ENCODE results near the gene ZSCAN25.
A peak's percentile ranks its signal among the peaks of the same experiment; 100 is the strongest.
"Not testable (repeated sequence)": the region's sequence is repeated elsewhere in the genome, so short reads cannot be mapped to it uniquely, and the experiment has no call there.

Gene ZSCAN25

DNA sequence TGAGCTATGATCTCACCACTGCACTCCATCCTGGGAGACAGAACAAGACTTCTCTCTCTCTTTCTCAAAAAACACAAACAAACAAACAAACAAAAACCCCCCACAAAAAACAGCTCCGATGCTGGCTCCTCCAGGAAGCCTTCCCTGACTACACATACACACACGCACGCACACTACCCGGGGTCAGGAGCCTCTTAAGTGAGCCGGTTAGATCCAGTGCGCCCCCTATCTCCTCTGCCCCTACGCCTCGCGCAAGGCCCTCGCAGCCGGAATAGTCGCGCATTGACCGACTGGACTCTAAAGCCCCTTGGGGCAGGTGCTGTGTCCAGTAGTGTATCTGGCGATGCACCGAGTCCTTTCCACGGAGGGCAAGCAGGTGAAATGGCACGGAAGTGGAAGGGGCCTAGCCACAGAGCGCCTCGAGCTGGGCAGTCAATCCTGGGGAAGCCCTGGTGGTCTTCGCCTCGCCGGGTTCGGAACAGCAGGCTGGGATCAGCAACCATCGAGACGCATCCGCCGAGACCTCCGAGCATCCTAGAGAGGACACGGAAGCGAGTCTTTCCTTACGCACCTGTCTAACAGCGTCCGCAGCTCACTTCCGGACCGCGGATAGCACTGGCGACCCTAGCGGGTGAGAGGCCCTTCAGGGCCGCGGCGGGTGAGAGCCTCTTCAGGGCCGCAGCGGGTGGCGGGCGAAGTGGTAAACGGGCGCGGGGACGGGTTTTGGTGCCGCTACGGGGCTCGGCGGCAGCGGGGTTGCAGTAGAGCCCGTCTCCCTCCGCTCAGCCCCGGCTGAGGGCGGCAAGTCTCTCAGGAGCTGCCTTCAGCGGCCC lies at the start of gene ZSCAN25:
Gene ZSCAN25, plus strand, starts transcription at position 588 of the 833 bp plus-strand sequence. CDS start 2,661 bp downstream, outside the sequence.
- DNase-seq: peak; percentile 96 to 98 (median 97)

DNA sequence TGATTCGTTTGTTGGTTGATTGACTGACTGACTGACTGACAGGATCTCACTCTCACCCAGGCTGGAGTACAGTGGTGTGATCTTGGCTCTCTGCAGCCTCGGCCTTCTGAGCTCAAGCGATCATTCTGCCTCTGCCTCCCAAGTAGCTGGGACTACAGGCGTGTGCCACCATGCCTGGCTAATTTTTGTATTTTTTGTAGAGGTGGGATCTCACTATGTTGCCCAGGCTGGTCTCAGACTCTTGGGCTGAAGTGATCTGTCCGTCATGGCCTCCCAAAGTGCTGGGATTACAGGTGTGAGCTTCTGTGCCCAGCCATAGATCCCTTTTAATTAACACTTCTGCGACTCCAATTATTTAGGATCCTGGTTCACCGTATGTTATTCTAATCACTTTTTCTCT lies 48.0 kb upstream of the ZSCAN25 start:
- not testable (repeated sequence) for DNase-seq

DNA sequence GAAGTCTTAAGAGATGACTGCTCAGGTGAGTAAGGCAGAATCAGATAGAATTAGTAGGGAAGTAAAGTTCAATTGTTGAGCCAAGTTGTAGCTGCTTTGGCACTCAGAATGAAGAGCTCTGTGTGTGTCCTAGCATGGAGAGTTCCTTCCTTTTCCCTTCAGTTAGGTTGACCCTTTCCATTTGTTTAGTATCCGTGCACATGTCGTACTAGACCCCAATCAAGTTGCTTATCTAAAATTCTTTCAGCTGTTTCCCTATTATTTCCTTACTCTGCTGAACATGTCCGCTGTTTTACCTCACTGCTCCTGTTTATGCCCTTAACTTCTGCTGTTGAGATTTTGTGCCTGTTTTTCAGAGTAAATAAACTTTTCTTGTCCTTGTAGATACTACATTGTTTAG lies 45.0 kb upstream of the ZSCAN25 start:
- DNase-seq: no peak

DNA sequence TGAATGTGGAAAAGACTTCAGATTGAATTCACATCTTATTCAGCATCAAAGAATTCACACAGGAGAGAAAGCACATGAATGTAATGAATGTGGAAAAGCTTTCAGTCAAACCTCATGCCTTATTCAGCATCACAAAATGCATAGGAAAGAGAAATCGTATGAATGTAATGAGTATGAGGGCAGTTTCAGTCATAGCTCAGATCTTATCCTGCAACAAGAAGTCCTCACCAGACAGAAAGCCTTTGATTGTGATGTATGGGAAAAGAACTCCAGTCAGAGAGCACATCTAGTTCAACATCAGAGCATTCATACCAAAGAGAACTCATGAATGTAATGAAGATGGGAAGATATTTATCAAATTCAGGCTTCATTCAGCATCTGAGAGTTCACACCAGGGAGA lies 43.5 kb upstream of the ZSCAN25 start:
- no peak for DNase-seq

GRCh38 chr7:99576251-99576650 lies 40.5 kb upstream of the ZSCAN25 start:
- no peak for DNase-seq

- DNase-seq: no peak
Observed at GRCh38 chr7:99579281-99579955, 37.3 kb upstream of the ZSCAN25 start.

GRCh38 chr7:99579956-99580777 lies 36.6 kb upstream of the ZSCAN25 start:
- peak; percentile 44 to 89 (median 80) for DNase-seq

DNA sequence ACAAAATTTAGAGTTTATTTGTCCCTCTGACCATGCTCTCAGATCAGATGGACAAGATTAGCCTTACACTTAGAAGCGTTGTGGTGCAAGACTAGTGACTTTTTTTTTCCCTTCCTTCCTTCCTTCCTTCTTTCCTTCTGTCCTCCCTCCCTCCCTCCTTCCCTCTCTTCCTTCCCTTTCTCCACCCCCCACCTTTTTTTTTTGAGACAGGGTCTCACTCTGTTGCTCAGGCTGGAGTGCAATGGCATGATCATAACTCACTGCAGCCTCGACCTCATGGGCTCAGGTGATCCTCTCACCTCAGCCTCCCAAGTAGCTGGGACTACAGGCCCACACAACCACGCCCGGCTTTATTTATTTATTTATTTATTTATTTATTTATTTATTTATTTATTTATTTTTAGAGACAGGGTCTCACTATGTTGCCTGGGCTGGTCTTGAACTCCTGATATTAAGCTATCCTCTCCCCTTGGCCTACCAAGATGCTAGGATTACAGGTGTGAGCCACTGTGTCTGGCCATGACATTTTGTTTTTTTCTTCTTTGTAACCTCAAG lies 35.9 kb upstream of the ZSCAN25 start:
- DNase-seq: not testable (repeated sequence)

DNA sequence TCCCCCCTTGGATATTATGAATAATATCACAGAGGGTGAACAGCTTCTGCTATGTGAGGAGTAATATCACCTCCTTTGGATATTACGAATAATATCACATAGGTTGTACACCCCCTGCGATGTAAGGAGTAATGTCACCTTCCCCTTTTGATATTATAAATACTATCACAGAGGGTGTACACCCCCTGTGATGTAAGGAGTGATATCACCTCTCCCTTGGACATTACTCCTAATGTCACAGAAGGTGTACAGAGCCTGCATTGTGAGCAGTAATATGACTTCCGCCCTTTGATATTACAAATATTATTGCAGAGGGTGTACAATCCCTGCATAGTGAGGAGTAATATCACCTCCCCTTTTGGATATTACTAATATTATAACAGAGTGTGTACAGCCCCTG lies 27.9 kb upstream of the ZSCAN25 start:
- DNase-seq: no peak

DNA sequence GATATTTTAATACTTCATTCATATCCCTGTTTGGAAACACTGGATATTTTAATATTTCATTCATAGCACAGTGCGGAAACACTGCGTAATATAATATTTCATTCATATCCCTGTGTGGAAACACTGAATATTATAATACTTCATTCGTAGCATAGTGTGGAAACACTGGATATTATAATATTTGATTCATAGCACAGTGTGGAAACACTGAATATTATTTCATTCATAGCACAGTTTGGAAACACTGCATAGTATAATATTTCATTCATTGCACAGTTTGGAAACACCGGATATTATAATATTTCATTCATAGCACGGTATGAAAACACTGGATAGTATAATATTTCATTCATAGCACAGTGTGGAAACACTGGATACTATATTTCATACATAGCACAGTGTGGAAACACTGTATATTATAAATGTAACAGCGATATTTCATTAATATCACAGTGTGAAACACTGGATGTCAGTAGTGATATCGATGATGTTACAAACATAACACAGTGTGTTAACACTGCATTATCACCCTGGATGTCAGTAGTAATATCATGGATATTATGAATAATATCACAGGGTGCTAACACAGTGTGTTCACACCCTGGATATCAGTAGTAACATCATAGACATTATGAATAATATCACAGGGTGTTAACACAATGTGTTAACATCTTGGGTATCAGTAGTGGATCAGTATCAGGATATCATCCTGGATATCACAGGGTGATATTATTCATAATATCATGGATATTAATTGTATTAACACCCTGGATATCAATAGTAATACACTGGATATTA lies 21.6 kb upstream of the ZSCAN25 start:
- DNase-seq: no peak

GRCh38 chr7:99596408-99596955 lies 20.3 kb upstream of the ZSCAN25 start:
- no peak for DNase-seq

GRCh38 chr7:99597762-99598501 lies 18.8 kb upstream of the ZSCAN25 start, which contains the start of gene TMEM225B:
TMEM225B (plus strand) TSS chr7:99598267; CDS start chr7:99604389, 6,122 bp downstream.
- no peak for DNase-seq

- DNase-seq: no peak
Observed at GRCh38 chr7:99599836-99600235, 16.9 kb upstream of the ZSCAN25 start.

- DNase-seq: no peak
Observed at GRCh38 chr7:99601656-99602310, 15.0 kb upstream of the ZSCAN25 start.

GRCh38 chr7:99605527-99605926 lies 11.2 kb upstream of the ZSCAN25 start:
- no peak for DNase-seq

DNA sequence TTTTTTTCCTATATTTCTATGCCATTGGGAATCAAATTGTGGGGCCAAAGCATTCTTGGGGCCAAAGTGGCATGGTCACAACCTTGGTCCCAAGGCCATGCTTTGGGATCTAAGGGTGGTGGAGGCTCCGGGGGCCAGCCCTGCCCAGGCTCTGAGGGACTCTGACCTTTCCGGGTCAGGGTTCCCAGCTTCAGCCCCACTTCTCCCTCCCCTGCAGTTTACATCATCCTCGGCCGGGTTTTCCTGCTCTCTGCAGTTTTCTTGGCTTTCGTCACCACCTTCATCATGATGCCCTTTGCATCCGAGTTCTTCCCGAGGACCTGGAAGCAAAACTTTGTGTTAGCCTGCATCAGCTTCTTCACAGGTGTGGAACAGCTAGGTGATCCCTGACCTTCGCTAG lies 10.2 kb upstream of the ZSCAN25 start:
- DNase-seq: no peak

GRCh38 chr7:99607548-99607947 lies 9.2 kb upstream of the ZSCAN25 start:
- DNase-seq: no peak

DNA sequence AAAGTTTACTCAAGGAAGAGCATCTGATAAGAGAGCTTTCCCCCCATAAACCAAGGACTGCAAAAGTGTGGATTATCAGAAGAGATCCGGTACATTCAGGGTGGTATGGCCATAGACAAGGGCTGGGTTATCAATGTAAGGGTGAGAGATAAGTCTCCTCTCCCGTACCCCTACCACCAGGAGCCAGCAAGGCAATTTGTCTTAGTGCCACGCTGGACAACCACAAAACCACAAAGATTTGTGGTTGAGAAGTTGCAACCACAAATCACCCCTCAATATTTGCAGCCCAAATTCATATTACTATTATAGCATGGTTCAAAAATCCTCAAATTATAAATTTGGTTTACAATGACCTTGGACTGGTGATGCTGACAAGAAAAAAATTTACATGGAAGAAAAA lies 2.3 kb upstream of the ZSCAN25 start:
- no peak for DNase-seq

DNA sequence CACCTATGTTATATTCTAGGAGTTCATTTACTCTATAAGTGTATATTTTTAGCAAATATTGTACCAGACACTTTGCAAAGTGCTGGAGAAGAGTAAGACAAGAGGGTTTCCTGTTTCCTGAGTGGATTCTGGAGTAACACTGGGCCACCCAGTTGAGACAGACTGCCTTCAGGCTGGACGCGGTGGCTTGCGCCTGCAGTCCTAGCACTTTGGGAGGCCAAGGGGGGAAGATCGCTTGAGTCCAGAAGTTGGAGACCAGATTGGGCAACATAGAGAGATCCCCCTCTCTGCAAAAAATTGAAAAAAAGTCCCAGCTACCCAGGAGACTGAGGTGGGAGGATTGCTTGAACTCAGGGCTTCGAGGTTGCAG lies 772 bp upstream of the ZSCAN25 start:
- no peak for DNase-seq

DNA sequence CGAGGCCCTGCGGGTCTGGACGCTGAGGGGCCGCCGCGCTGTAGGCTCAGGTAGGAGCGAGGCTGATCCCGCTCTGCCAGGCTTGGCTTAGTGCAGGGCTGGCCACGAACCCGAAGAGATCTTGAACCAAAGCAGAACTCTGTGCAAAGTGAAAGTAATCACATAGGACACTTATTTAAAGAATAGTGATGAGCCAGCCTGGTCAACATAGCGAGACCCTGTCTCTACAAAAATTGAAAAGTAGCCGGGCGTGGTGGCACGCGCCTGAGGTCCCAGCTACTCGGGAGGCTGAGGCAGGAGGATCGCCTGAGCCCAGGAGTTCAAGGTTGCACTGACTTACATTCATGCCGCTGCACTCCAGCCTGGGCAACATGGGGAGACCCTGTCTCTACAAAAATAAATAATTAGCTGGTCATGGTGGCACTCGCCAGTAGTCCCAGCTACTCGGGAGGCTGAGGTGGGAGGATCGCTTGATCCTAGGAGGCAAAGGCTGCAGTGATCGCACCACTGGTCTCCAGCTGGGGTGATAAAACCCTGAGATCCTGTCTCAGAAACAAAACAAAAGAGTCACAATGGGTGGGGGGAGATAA lies 541 bp downstream of the ZSCAN25 start:
- DNase-seq: peak in 2 of 3 experiments; percentile 30 to 51

Data from NCI-H1417 (cell line).